Liver (tissue), 9 donors: ENCODE data around the gene AP5Z1. TPM values are rescaled to one million over a fixed set of nuclear protein-coding genes. Genes with fewer than 3 reads are reported as not detected.

Source experiments
- DNase-seq: peaks from one replicate; pipeline ENCODE4 v3.0.0-alpha.2; 2017; ENCODE audit warnings: low spot score
- H3K27ac ChIP-seq, 2 donors: one replicate each; pipeline ENCODE4 v1.7.0; 2013; ENCODE audit warnings: inconsistent platforms in 2 of 2, low read length in 2 of 2, control low read depth in 1 of 2, low read depth in 1 of 2, mild to moderate bottlenecking in 1 of 2
- H3K27me3 ChIP-seq, 4 donors: one replicate each; pipeline versions ENCODE4 v1.6.1 to v1.7.0; 2013; ENCODE audit warnings: low read length in 3 of 4, inconsistent platforms in 1 of 4, mild to moderate bottlenecking in 1 of 4, moderate library complexity in 1 of 4; ENCODE audit not compliant: control insufficient read depth in 4 of 4, insufficient read depth in 4 of 4
- H3K36me3 ChIP-seq, 4 donors: one replicate each; pipeline versions ENCODE4 v1.6.1 to v1.7.0; 2013; ENCODE audit warnings: low read length in 3 of 4, mild to moderate bottlenecking in 3 of 4, low read depth in 1 of 4, moderate library complexity in 1 of 4; ENCODE audit not compliant: control insufficient read depth in 4 of 4, insufficient read depth in 3 of 4
- H3K4me1 ChIP-seq, 4 donors: one replicate each; pipeline versions ENCODE4 v1.6.1 to v1.7.0; 2013; ENCODE audit warnings: low read length in 3 of 4, mild to moderate bottlenecking in 3 of 4, moderate library complexity in 1 of 4; ENCODE audit not compliant: control insufficient read depth in 4 of 4, insufficient read depth in 4 of 4
- H3K4me3 ChIP-seq, 3 donors: one replicate each; pipeline versions ENCODE4 v1.6.1 to v1.7.0; 2013; ENCODE audit warnings: low read length in 3 of 3, control low read depth in 1 of 3, low read depth in 1 of 3, mild to moderate bottlenecking in 1 of 3
- H3K9ac ChIP-seq, 2 donors: one replicate each; pipeline ENCODE4 v1.7.0; 2013; ENCODE audit warnings: low read length in 2 of 2, mild to moderate bottlenecking in 2 of 2, moderate library complexity in 2 of 2, control low read depth in 1 of 2, low read depth in 1 of 2
- H3K9me3 ChIP-seq, 4 donors: one replicate each; pipeline versions ENCODE4 v1.6.1 to v1.7.0; 2013; ENCODE audit warnings: low read length in 3 of 4; ENCODE audit not compliant: control insufficient read depth in 4 of 4
- ATF3 ChIP-seq: IDR thresholded peaks from 2 replicates; pipeline ENCODE4 v1.6.1; 2016; ENCODE audit warnings: antibody characterized with exemption
- CTCF ChIP-seq: fragments of 150-350 bp; IDR thresholded peaks from 2 replicates; pipeline ENCODE4 v1.5.1; 2017; ENCODE audit warnings: improper control_type of control experiment, low read depth, low read length; ENCODE audit not compliant: missing input control
- EGR1 ChIP-seq, 2 donors: IDR thresholded peaks; 2 replicates each; pipeline ENCODE4 v1.6.1; 2016 to 2018; ENCODE audit warnings: antibody characterized with exemption in 2 of 2, low read depth in 2 of 2
- FOXA1 ChIP-seq: IDR thresholded peaks from 2 replicates; pipeline ENCODE4 v1.6.1; 2016; ENCODE audit warnings: antibody characterized with exemption
- FOXA2 ChIP-seq: IDR thresholded peaks from 2 replicates; pipeline ENCODE4 v1.6.1; 2016; ENCODE audit warnings: antibody characterized with exemption
- GABPA ChIP-seq, 2 donors: IDR thresholded peaks in 1 of 2; conservative IDR thresholded peaks in 1 of 2; 2 replicates each; pipeline ENCODE4 v1.6.1; 2016; ENCODE audit warnings: antibody characterized with exemption in 2 of 2, mild to moderate bottlenecking in 1 of 2, moderate library complexity in 1 of 2
- HNF4A ChIP-seq, 2 donors: conservative IDR thresholded peaks; 2 replicates each; pipeline ENCODE4 v1.6.1; 2016; ENCODE audit warnings: antibody characterized with exemption in 2 of 2, mild to moderate bottlenecking in 2 of 2
- HNF4G ChIP-seq: IDR thresholded peaks from 2 replicates; pipeline ENCODE4 v1.6.1; 2016; ENCODE audit warnings: antibody characterized with exemption
- MAX ChIP-seq: IDR thresholded peaks from 2 replicates; pipeline ENCODE4 v1.6.1; 2016; ENCODE audit warnings: antibody characterized with exemption
- NR2F2 ChIP-seq: IDR thresholded peaks from 2 replicates; pipeline ENCODE4 v1.6.1; 2016; ENCODE audit warnings: antibody characterized with exemption
- RAD21 ChIP-seq, 2 donors: IDR thresholded peaks; 2 replicates each; pipeline ENCODE4 v1.6.1; 2016; ENCODE audit warnings: antibody characterized with exemption in 2 of 2, mild to moderate bottlenecking in 2 of 2
- REST ChIP-seq: IDR thresholded peaks from 2 replicates; pipeline ENCODE4 v1.6.1; 2016; ENCODE audit warnings: antibody characterized with exemption, mild to moderate bottlenecking
- RXRA ChIP-seq, 2 donors: IDR thresholded peaks; 2 replicates each; pipeline ENCODE4 v1.6.1; 2017 to 2018; ENCODE audit warnings: antibody characterized with exemption in 2 of 2, mild to moderate bottlenecking in 1 of 2
- SP1 ChIP-seq: IDR thresholded peaks from 2 replicates; pipeline ENCODE4 v1.6.1; 2018; ENCODE audit warnings: antibody characterized with exemption, mild to moderate bottlenecking
- TAF1 ChIP-seq: conservative IDR thresholded peaks from 2 replicates; pipeline ENCODE4 v1.6.1; 2016; ENCODE audit warnings: antibody characterized with exemption, mild to moderate bottlenecking
- YY1 ChIP-seq: IDR thresholded peaks from 2 replicates; pipeline ENCODE4 v1.6.1; 2016; ENCODE audit warnings: antibody characterized with exemption, mild to moderate bottlenecking
- ZBTB33 ChIP-seq: IDR thresholded peaks from 2 replicates; pipeline ENCODE4 v1.6.1; 2016; ENCODE audit warnings: antibody characterized with exemption
- whole genome bisulfite sequencing: extraction: QIAGEN DNeasy Blood & Tissue Kit; methylation state at CpG from one replicate; pipeline ENCODE4 v1.1.7; 2013; 5-methylcytosine and 5-hydroxymethylcytosine counted together
- polyA plus RNA-seq, 2 donors: library from polyadenylated mRNA; stranded (reverse) in 1 of 2; unstranded in 1 of 2; fragments of 200-250 nt in 1 of 2; fragments of >200 nt in 1 of 2; fragmentation: Nextera tagmentation in 1 of 2; extraction: Ambion mirVana in 1 of 2; gene quantifications; one replicate each; pipeline versions ENCODE4 v1.2.1 to v1.2.3, GENCODE V29; 2013 to 2015
- total RNA-seq, 2 donors: library from RNA; depleted of rRNA; stranded (reverse); fragments of >200 nt; gene quantifications; one replicate each; pipeline ENCODE4 v1.2.3, GENCODE V29; 2014
- donor health status: healthy.
- donor health status: healthy.
- donor health status: healthy.
- donor health status: healthy.
- donor health status: healthy.

The AP5Z1 gene
- total and polyA plus RNA-seq, 4 donors = 10.2 to 16.0 (median 14.2) TPM

GRCh38 chr7:4838626-4839334 lies 63.4 kb downstream of the AP5Z1 start:
- no peaks in the 10 kb centered on the region for H3K9me3 ChIP-seq
- no peak overlapping the region for H3K9ac ChIP-seq
- H3K27me3 ChIP-seq = no peaks in the 10 kb centered on the region
- H3K36me3 ChIP-seq = no peaks in the 10 kb centered on the region
- TF ChIP-seq YY1 = no peak
- TF ChIP-seq EGR1 (IDR thresholded peaks at IDR 0.05; ENCODE audit: low read depth in 2 of 2) = no peak
- TF ChIP-seq RXRA (IDR thresholded peaks at IDR 0.05) = no peak
- no peak for TF ChIP-seq RAD21 (IDR thresholded peaks at IDR 0.05)
- TF ChIP-seq SP1 = no peak
- no peak for TF ChIP-seq GABPA (IDR thresholded peaks at IDR 0.05 in 1 of 2, conservative IDR thresholded peaks at IDR 0.05 in 1 of 2)
- no peak for TF ChIP-seq HNF4A (conservative IDR thresholded peaks at IDR 0.05)
- no peak for TF ChIP-seq HNF4G
- no peak for TF ChIP-seq MAX
- TF ChIP-seq FOXA1 = no peak
- no peak for TF ChIP-seq REST
- TF ChIP-seq ZBTB33 = no peak
- TF ChIP-seq TAF1 = no peak
- no peak for TF ChIP-seq FOXA2
- no peak for TF ChIP-seq NR2F2
- TF ChIP-seq CTCF = no peak
- TF ChIP-seq ATF3 = no peak
- H3K4me1 ChIP-seq = no peaks in the 10 kb centered on the region
- no peak overlapping the region for H3K4me3 ChIP-seq
- DNase-seq = no peak
- no peak overlapping the region for H3K27ac ChIP-seq
- 91% methylated on average over 21 of the region's 21 CpGs for WGBS
